ENCODE results near the gene PGM2.

The PGM2 gene

DNA sequence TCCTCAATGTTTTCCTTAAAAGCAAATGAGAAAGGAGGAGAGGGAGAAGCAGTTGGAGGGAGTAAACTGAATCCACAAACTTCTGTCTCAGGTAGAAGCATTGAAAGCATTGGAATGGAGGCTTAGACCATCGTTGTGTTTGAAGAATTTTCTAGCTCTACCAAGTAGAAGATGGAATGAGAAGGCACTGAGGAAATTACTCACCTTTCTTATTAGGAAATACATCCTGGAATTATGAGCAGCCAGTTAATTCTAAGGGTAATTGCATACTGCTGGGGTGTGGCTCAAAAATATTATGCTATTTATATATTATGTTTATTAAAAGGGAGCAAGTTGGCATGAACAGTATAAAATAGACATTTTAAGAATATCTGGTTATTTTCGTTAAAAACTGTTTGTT lies 12.9 kb downstream of the PGM2 start:
- H3K79me1 ChIP-seq (replicated peaks; ENCODE audit: low read length, poor library complexity, severe bottlenecking) = peaks cover 3% of the 10 kb centered on the region
- H3K4ac ChIP-seq (ENCODE audit: low read depth in 1 of 2, low read length in 2 of 2) = no peak overlapping the region
- H3K9ac ChIP-seq (ENCODE audit: low read length) = no peak overlapping the region
- no peak overlapping the region for H3K4me2 ChIP-seq (ENCODE audit: low read length, poor library complexity, severe bottlenecking)
- H4K91ac ChIP-seq (ENCODE audit: low read length) = no peak overlapping the region
- no peak overlapping the region for H2BK120ac ChIP-seq (ENCODE audit: low read depth, low read length)
- peaks cover 6 to 44% of the 10 kb centered on the region in 2 experiments for H3K36me3 ChIP-seq (ENCODE audit: control insufficient read depth in 1 of 2, insufficient read depth in 2 of 2, low read depth in 1 of 2, low read length in 2 of 2)
- H2BK15ac ChIP-seq (ENCODE audit: low read depth, poor library complexity, severe bottlenecking) = no peak overlapping the region
- no peak overlapping the region for H2BK5ac ChIP-seq (ENCODE audit: low read depth, low read length, poor library complexity, severe bottlenecking)
- 100% methylated on average over 1 of the region's 2 CpGs for WGBS
- H2AFZ ChIP-seq (ENCODE audit: low read depth, low read length) = no peak overlapping the region
- H2BK12ac ChIP-seq (ENCODE audit: low read length in 2 of 2) = no peak overlapping the region
- no peaks in the 10 kb centered on the region for H3K9me3 ChIP-seq (ENCODE audit: control insufficient read depth, low read length)
- H3K27me3 ChIP-seq (ENCODE audit: control insufficient read depth in 1 of 2, insufficient read depth in 1 of 2, low read length in 2 of 2) = no peaks in the 10 kb centered on the region
- no peak overlapping the region for H3K23ac ChIP-seq (ENCODE audit: low read length in 2 of 2)
- H3K4me1 ChIP-seq (ENCODE audit: control insufficient read depth, insufficient read depth, low read depth, low read length) = no peaks in the 10 kb centered on the region
- no peak for DNase-seq
- H4K8ac ChIP-seq (ENCODE audit: low read length) = no peak overlapping the region
- no peak overlapping the region for H3K14ac ChIP-seq (ENCODE audit: low read length in 2 of 2)
- no peak overlapping the region for H3K4me3 ChIP-seq (ENCODE audit: insufficient read depth in 1 of 2, low read depth in 1 of 2, low read length in 2 of 2)
- no peak overlapping the region for H2AK5ac ChIP-seq (ENCODE audit: low read length, severe bottlenecking)
- no peak overlapping the region for H3K27ac ChIP-seq (ENCODE audit: low read length, poor library complexity, severe bottlenecking)
- H3K18ac ChIP-seq (ENCODE audit: low read depth in 1 of 2, low read length in 2 of 2) = no peak overlapping the region

DNA sequence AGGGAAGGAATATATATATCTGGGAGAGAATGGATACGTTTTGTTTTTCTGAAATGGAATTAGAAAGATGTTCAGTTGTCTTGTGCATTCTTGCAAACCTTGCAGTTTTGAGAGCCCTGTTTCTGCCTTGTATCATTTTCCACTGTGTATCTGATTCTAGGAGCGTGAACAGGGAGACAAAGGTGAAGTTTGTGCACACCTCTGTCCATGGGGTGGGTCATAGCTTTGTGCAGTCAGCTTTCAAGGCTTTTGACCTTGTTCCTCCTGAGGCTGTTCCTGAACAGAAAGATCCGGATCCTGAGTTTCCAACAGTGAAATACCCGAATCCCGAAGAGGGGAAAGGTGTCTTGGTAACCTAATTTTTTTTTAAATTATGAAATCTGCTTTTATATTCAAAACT lies 17.7 kb downstream of the PGM2 start:
- Histone ChIP-seq H2BK12ac (ENCODE audit: low read length in 2 of 2) (no peak overlapping the region), H3K79me1 (replicated peaks; ENCODE audit: low read length, poor library complexity, severe bottlenecking) (no peaks in the 10 kb centered on the region), H3K23ac (ENCODE audit: low read length in 2 of 2) (no peak overlapping the region), H3K36me3 (ENCODE audit: control insufficient read depth in 1 of 2, insufficient read depth in 2 of 2, low read depth in 1 of 2, low read length in 2 of 2) (peaks cover 8 to 52% of the 10 kb centered on the region in 2 experiments), H3K4me3 (ENCODE audit: insufficient read depth in 1 of 2, low read depth in 1 of 2, low read length in 2 of 2) (no peak overlapping the region), H3K9me3 (ENCODE audit: control insufficient read depth, low read length) (no peaks in the 10 kb centered on the region), H2BK5ac (ENCODE audit: low read depth, low read length, poor library complexity, severe bottlenecking) (no peak overlapping the region), H3K9ac (ENCODE audit: low read length) (no peak overlapping the region), H2BK15ac (ENCODE audit: low read depth, poor library complexity, severe bottlenecking) (no peak overlapping the region), H2AK5ac (ENCODE audit: low read length, severe bottlenecking) (no peak overlapping the region), H3K27me3 (ENCODE audit: control insufficient read depth in 1 of 2, insufficient read depth in 1 of 2, low read length in 2 of 2) (no peaks in the 10 kb centered on the region), H3K18ac (ENCODE audit: low read depth in 1 of 2, low read length in 2 of 2) (no peak overlapping the region), H3K4me2 (ENCODE audit: low read length, poor library complexity, severe bottlenecking) (no peak overlapping the region), H4K91ac (ENCODE audit: low read length) (no peak overlapping the region), H4K8ac (ENCODE audit: low read length) (no peak overlapping the region), H3K4me1 (ENCODE audit: control insufficient read depth, insufficient read depth, low read depth, low read length) (no peaks in the 10 kb centered on the region), H3K14ac (ENCODE audit: low read length in 2 of 2) (no peak overlapping the region), H2AFZ (ENCODE audit: low read depth, low read length) (no peak overlapping the region), H2BK120ac (ENCODE audit: low read depth, low read length) (no peak overlapping the region), H3K27ac (ENCODE audit: low read length, poor library complexity, severe bottlenecking) (no peak overlapping the region), H3K4ac (ENCODE audit: low read depth in 1 of 2, low read length in 2 of 2) (no peak overlapping the region)
- DNase-seq = no peak
- WGBS = 97% methylated on average over 2 of the region's 5 CpGs

DNA sequence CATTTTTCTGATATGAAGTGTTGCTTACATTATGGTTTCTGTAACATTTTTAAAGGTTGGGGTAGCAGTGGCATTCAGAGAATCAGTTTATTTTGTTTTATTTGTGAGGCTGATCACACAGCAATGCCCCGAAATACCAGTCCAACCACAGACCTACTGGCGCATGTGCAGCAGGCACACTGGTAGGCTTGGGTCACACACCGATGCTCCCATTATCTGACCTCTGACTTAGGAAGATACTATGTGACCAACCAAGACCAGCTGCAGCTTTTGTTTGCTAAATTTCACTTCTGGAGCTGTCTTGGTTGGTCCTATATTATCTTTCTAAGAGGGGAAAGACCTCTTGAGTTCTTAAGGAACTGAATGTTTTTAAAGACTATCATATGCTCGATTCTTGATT lies 18.7 kb downstream of the PGM2 start:
- H3K4me2 ChIP-seq (ENCODE audit: low read length, poor library complexity, severe bottlenecking) = no peak overlapping the region
- no peak overlapping the region for H2BK120ac ChIP-seq (ENCODE audit: low read depth, low read length)
- H3K4me1 ChIP-seq (ENCODE audit: control insufficient read depth, insufficient read depth, low read depth, low read length) = no peaks in the 10 kb centered on the region
- no peaks in the 10 kb centered on the region for H3K27me3 ChIP-seq (ENCODE audit: control insufficient read depth in 1 of 2, insufficient read depth in 1 of 2, low read length in 2 of 2)
- no peaks in the 10 kb centered on the region for H3K9me3 ChIP-seq (ENCODE audit: control insufficient read depth, low read length)
- H4K8ac ChIP-seq (ENCODE audit: low read length) = no peak overlapping the region
- no peak overlapping the region for H4K91ac ChIP-seq (ENCODE audit: low read length)
- no peaks in the 10 kb centered on the region for H3K79me1 ChIP-seq (replicated peaks; ENCODE audit: low read length, poor library complexity, severe bottlenecking)
- WGBS = 100% methylated on average over 3 of the region's 4 CpGs
- H2BK5ac ChIP-seq (ENCODE audit: low read depth, low read length, poor library complexity, severe bottlenecking) = no peak overlapping the region
- H3K36me3 ChIP-seq (ENCODE audit: control insufficient read depth in 1 of 2, insufficient read depth in 2 of 2, low read depth in 1 of 2, low read length in 2 of 2) = peaks cover 14 to 43% of the 10 kb centered on the region in 2 experiments
- DNase-seq = no peak
- no peak overlapping the region for H3K14ac ChIP-seq (ENCODE audit: low read length in 2 of 2)
- H3K23ac ChIP-seq (ENCODE audit: low read length in 2 of 2) = no peak overlapping the region
- H3K4me3 ChIP-seq (ENCODE audit: insufficient read depth in 1 of 2, low read depth in 1 of 2, low read length in 2 of 2) = no peak overlapping the region
- no peak overlapping the region for H2BK12ac ChIP-seq (ENCODE audit: low read length in 2 of 2)
- no peak overlapping the region for H2BK15ac ChIP-seq (ENCODE audit: low read depth, poor library complexity, severe bottlenecking)
- H3K4ac ChIP-seq (ENCODE audit: low read depth in 1 of 2, low read length in 2 of 2) = no peak overlapping the region
- H3K18ac ChIP-seq (ENCODE audit: low read depth in 1 of 2, low read length in 2 of 2) = no peak overlapping the region
- no peak overlapping the region for H3K27ac ChIP-seq (ENCODE audit: low read length, poor library complexity, severe bottlenecking)
- no peak overlapping the region for H2AK5ac ChIP-seq (ENCODE audit: low read length, severe bottlenecking)
- H2AFZ ChIP-seq (ENCODE audit: low read depth, low read length) = no peak overlapping the region
- H3K9ac ChIP-seq (ENCODE audit: low read length) = no peak overlapping the region

DNA sequence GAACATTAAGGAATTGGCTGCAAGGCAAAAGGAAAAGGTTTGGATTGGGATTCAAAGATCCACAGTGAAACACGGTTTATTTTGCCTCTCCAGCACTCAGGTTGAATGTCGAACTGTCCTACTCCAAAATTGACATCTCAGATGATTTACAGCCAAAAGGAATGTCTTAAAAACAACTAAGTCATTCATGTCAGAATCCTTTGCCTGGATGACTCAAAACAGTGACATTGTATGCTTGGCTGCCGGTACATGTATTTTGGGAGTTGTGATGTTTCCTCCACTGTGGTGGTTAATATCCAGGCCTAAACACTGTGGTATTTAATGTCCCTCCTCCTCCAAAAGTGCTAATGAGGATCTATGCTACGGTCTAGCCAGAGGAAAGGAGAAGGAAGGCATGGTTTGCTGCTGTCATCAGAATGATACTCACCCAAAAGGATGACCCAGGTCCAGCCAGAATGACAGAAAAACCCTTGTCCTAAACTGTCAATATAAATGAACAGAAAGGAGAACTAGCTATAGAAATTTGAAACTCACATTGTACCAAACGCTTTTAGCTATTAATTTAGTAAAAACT lies 20.9 kb downstream of the PGM2 start:
- Histone ChIP-seq H3K4ac (ENCODE audit: low read depth in 1 of 2, low read length in 2 of 2) (no peak overlapping the region), H2BK15ac (ENCODE audit: low read depth, poor library complexity, severe bottlenecking) (no peak overlapping the region), H3K4me2 (ENCODE audit: low read length, poor library complexity, severe bottlenecking) (no peak overlapping the region), H2AK5ac (ENCODE audit: low read length, severe bottlenecking) (no peak overlapping the region), H2AFZ (ENCODE audit: low read depth, low read length) (no peak overlapping the region), H3K36me3 (ENCODE audit: control insufficient read depth in 1 of 2, insufficient read depth in 2 of 2, low read depth in 1 of 2, low read length in 2 of 2) (peaks cover 15 to 35% of the 10 kb centered on the region in 2 experiments), H3K27ac (ENCODE audit: low read length, poor library complexity, severe bottlenecking) (no peak overlapping the region), H3K4me1 (ENCODE audit: control insufficient read depth, insufficient read depth, low read depth, low read length) (no peaks in the 10 kb centered on the region), H3K14ac (ENCODE audit: low read length in 2 of 2) (no peak overlapping the region), H2BK12ac (ENCODE audit: low read length in 2 of 2) (no peak overlapping the region), H3K23ac (ENCODE audit: low read length in 2 of 2) (no peak overlapping the region), H2BK5ac (ENCODE audit: low read depth, low read length, poor library complexity, severe bottlenecking) (no peak overlapping the region), H3K79me1 (replicated peaks; ENCODE audit: low read length, poor library complexity, severe bottlenecking) (no peaks in the 10 kb centered on the region), H3K9ac (ENCODE audit: low read length) (no peak overlapping the region), H3K4me3 (ENCODE audit: insufficient read depth in 1 of 2, low read depth in 1 of 2, low read length in 2 of 2) (no peak overlapping the region), H4K8ac (ENCODE audit: low read length) (no peak overlapping the region), H3K9me3 (ENCODE audit: control insufficient read depth, low read length) (no peaks in the 10 kb centered on the region), H3K27me3 (ENCODE audit: control insufficient read depth in 1 of 2, insufficient read depth in 1 of 2, low read length in 2 of 2) (no peaks in the 10 kb centered on the region), H3K18ac (ENCODE audit: low read depth in 1 of 2, low read length in 2 of 2) (no peak overlapping the region), H4K91ac (ENCODE audit: low read length) (no peak overlapping the region), H2BK120ac (ENCODE audit: low read depth, low read length) (no peak overlapping the region)
- WGBS = 89% methylated on average over 2 of the region's 5 CpGs
- DNase-seq = no peak

All from mesenchymal stem cell (in vitro differentiated cells and primary cell).